Liver (tissue), 9 donors: ENCODE measurements around the gene CDK5RAP2. TPM values are rescaled to one million over a fixed set of nuclear protein-coding genes. Genes with fewer than 3 reads are reported as not detected.

Experiments used
- DNase-seq: peaks from one replicate; pipeline ENCODE4 v3.0.0-alpha.2; 2017; ENCODE audit warnings: low spot score
- H3K27ac ChIP-seq, 2 donors: one replicate each; pipeline ENCODE4 v1.7.0; 2013; ENCODE audit warnings: inconsistent platforms in 2 of 2, low read length in 2 of 2, control low read depth in 1 of 2, low read depth in 1 of 2, mild to moderate bottlenecking in 1 of 2
- H3K27me3 ChIP-seq, 4 donors: one replicate each; pipeline versions ENCODE4 v1.6.1 to v1.7.0; 2013; ENCODE audit warnings: low read length in 3 of 4, inconsistent platforms in 1 of 4, mild to moderate bottlenecking in 1 of 4, moderate library complexity in 1 of 4; ENCODE audit not compliant: control insufficient read depth in 4 of 4, insufficient read depth in 4 of 4
- H3K36me3 ChIP-seq, 4 donors: one replicate each; pipeline versions ENCODE4 v1.6.1 to v1.7.0; 2013; ENCODE audit warnings: low read length in 3 of 4, mild to moderate bottlenecking in 3 of 4, low read depth in 1 of 4, moderate library complexity in 1 of 4; ENCODE audit not compliant: control insufficient read depth in 4 of 4, insufficient read depth in 3 of 4
- H3K4me1 ChIP-seq, 4 donors: one replicate each; pipeline versions ENCODE4 v1.6.1 to v1.7.0; 2013; ENCODE audit warnings: low read length in 3 of 4, mild to moderate bottlenecking in 3 of 4, moderate library complexity in 1 of 4; ENCODE audit not compliant: control insufficient read depth in 4 of 4, insufficient read depth in 4 of 4
- H3K4me3 ChIP-seq, 3 donors: one replicate each; pipeline versions ENCODE4 v1.6.1 to v1.7.0; 2013; ENCODE audit warnings: low read length in 3 of 3, control low read depth in 1 of 3, low read depth in 1 of 3, mild to moderate bottlenecking in 1 of 3
- H3K9ac ChIP-seq, 2 donors: one replicate each; pipeline ENCODE4 v1.7.0; 2013; ENCODE audit warnings: low read length in 2 of 2, mild to moderate bottlenecking in 2 of 2, moderate library complexity in 2 of 2, control low read depth in 1 of 2, low read depth in 1 of 2
- H3K9me3 ChIP-seq, 4 donors: one replicate each; pipeline versions ENCODE4 v1.6.1 to v1.7.0; 2013; ENCODE audit warnings: low read length in 3 of 4; ENCODE audit not compliant: control insufficient read depth in 4 of 4
- ATF3 ChIP-seq: IDR thresholded peaks from 2 replicates; pipeline ENCODE4 v1.6.1; 2016; ENCODE audit warnings: antibody characterized with exemption
- CTCF ChIP-seq: fragments of 150-350 bp; IDR thresholded peaks from 2 replicates; pipeline ENCODE4 v1.5.1; 2017; ENCODE audit warnings: improper control_type of control experiment, low read depth, low read length; ENCODE audit not compliant: missing input control
- EGR1 ChIP-seq, 2 donors: IDR thresholded peaks; 2 replicates each; pipeline ENCODE4 v1.6.1; 2016 to 2018; ENCODE audit warnings: antibody characterized with exemption in 2 of 2, low read depth in 2 of 2
- FOXA1 ChIP-seq: IDR thresholded peaks from 2 replicates; pipeline ENCODE4 v1.6.1; 2016; ENCODE audit warnings: antibody characterized with exemption
- FOXA2 ChIP-seq: IDR thresholded peaks from 2 replicates; pipeline ENCODE4 v1.6.1; 2016; ENCODE audit warnings: antibody characterized with exemption
- GABPA ChIP-seq, 2 donors: IDR thresholded peaks in 1 of 2; conservative IDR thresholded peaks in 1 of 2; 2 replicates each; pipeline ENCODE4 v1.6.1; 2016; ENCODE audit warnings: antibody characterized with exemption in 2 of 2, mild to moderate bottlenecking in 1 of 2, moderate library complexity in 1 of 2
- HNF4A ChIP-seq, 2 donors: conservative IDR thresholded peaks; 2 replicates each; pipeline ENCODE4 v1.6.1; 2016; ENCODE audit warnings: antibody characterized with exemption in 2 of 2, mild to moderate bottlenecking in 2 of 2
- HNF4G ChIP-seq: IDR thresholded peaks from 2 replicates; pipeline ENCODE4 v1.6.1; 2016; ENCODE audit warnings: antibody characterized with exemption
- JUND ChIP-seq, 2 donors: IDR thresholded peaks; 2 replicates each; pipeline ENCODE4 v1.6.1; 2016; ENCODE audit warnings: antibody characterized with exemption in 2 of 2
- MAX ChIP-seq: IDR thresholded peaks from 2 replicates; pipeline ENCODE4 v1.6.1; 2016; ENCODE audit warnings: antibody characterized with exemption
- NR2F2 ChIP-seq: IDR thresholded peaks from 2 replicates; pipeline ENCODE4 v1.6.1; 2016; ENCODE audit warnings: antibody characterized with exemption
- RAD21 ChIP-seq, 2 donors: IDR thresholded peaks; 2 replicates each; pipeline ENCODE4 v1.6.1; 2016; ENCODE audit warnings: antibody characterized with exemption in 2 of 2, mild to moderate bottlenecking in 2 of 2
- REST ChIP-seq: IDR thresholded peaks from 2 replicates; pipeline ENCODE4 v1.6.1; 2016; ENCODE audit warnings: antibody characterized with exemption, mild to moderate bottlenecking
- RXRA ChIP-seq, 2 donors: IDR thresholded peaks; 2 replicates each; pipeline ENCODE4 v1.6.1; 2017 to 2018; ENCODE audit warnings: antibody characterized with exemption in 2 of 2, mild to moderate bottlenecking in 1 of 2
- SP1 ChIP-seq: IDR thresholded peaks from 2 replicates; pipeline ENCODE4 v1.6.1; 2018; ENCODE audit warnings: antibody characterized with exemption, mild to moderate bottlenecking
- TAF1 ChIP-seq: conservative IDR thresholded peaks from 2 replicates; pipeline ENCODE4 v1.6.1; 2016; ENCODE audit warnings: antibody characterized with exemption, mild to moderate bottlenecking
- YY1 ChIP-seq: IDR thresholded peaks from 2 replicates; pipeline ENCODE4 v1.6.1; 2016; ENCODE audit warnings: antibody characterized with exemption, mild to moderate bottlenecking
- WGBS: extraction: QIAGEN DNeasy Blood & Tissue Kit; methylation state at CpG from one replicate; pipeline ENCODE4 v1.1.7; 2013; 5-methylcytosine and 5-hydroxymethylcytosine counted together
- polyA plus RNA-seq, 2 donors: library from polyadenylated mRNA; stranded (reverse) in 1 of 2; unstranded in 1 of 2; fragments of 200-250 nt in 1 of 2; fragments of >200 nt in 1 of 2; fragmentation: Nextera tagmentation in 1 of 2; extraction: Ambion mirVana in 1 of 2; gene quantifications; one replicate each; pipeline versions ENCODE4 v1.2.1 to v1.2.3, GENCODE V29; 2013 to 2015
- total RNA-seq, 2 donors: library from RNA; depleted of rRNA; stranded (reverse); fragments of >200 nt; gene quantifications; one replicate each; pipeline ENCODE4 v1.2.3, GENCODE V29; 2014
- donor health status: healthy.
- donor health status: healthy.
- donor health status: healthy.
- donor health status: healthy.
- donor health status: healthy.

Gene CDK5RAP2
- total and polyA plus RNA-seq, 4 donors, result 11.7 to 38.9 (median 21.7) TPM

GRCh38 chr9:120421977-120422376 lies 158.0 kb downstream of the CDK5RAP2 start:
- H3K36me3 ChIP-seq, result peaks cover 0 to 20% (median 11%) of the 10 kb centered on the region in 4 donors
- TF ChIP-seq FOXA2 (no peak), JUND (IDR thresholded peaks at IDR 0.05) (no peak), TAF1 (no peak), RAD21 (IDR thresholded peaks at IDR 0.05) (no peak), HNF4A (conservative IDR thresholded peaks at IDR 0.05) (no peak), ATF3 (no peak), MAX (no peak), RXRA (IDR thresholded peaks at IDR 0.05) (no peak), HNF4G (no peak), REST (no peak), GABPA (IDR thresholded peaks at IDR 0.05 in 1 of 2, conservative IDR thresholded peaks at IDR 0.05 in 1 of 2) (no peak), FOXA1 (no peak), EGR1 (IDR thresholded peaks at IDR 0.05; ENCODE audit: low read depth in 2 of 2) (no peak), SP1 (no peak), CTCF (no peak), YY1 (no peak)
- no peaks in the 10 kb centered on the region for H3K27me3 ChIP-seq

GRCh38 chr9:120418315-120418714 lies 161.7 kb downstream of the CDK5RAP2 start:
- peaks cover 0 to 24% (median 11%) of the 10 kb centered on the region in 4 donors for H3K36me3 ChIP-seq
- 71% methylated on average over 4 of the region's 4 CpGs for WGBS
- no peaks in the 10 kb centered on the region for H3K9me3 ChIP-seq
- H3K27ac ChIP-seq, result no peak overlapping the region
- TF ChIP-seq SP1, result no peak
- no peak for TF ChIP-seq FOXA1
- no peak for TF ChIP-seq NR2F2
- TF ChIP-seq CTCF, result no peak
- TF ChIP-seq GABPA (IDR thresholded peaks at IDR 0.05 in 1 of 2, conservative IDR thresholded peaks at IDR 0.05 in 1 of 2), result no peak
- TF ChIP-seq TAF1, result no peak
- TF ChIP-seq JUND (IDR thresholded peaks at IDR 0.05), result no peak
- TF ChIP-seq YY1, result no peak
- no peak for TF ChIP-seq HNF4G
- no peak for DNase-seq
- H3K4me1 ChIP-seq, result no peaks in the 10 kb centered on the region
- no peak overlapping the region for H3K9ac ChIP-seq
- H3K4me3 ChIP-seq, result no peak overlapping the region
- no peaks in the 10 kb centered on the region for H3K27me3 ChIP-seq

More at GRCh38 chr9:120421977-120422376, 158.0 kb downstream of the CDK5RAP2 start:
- Histone ChIP-seq H3K9me3 (no peaks in the 10 kb centered on the region), H3K4me1 (no peaks in the 10 kb centered on the region), H3K4me3 (no peak overlapping the region), H3K27ac (no peak overlapping the region), H3K9ac (no peak overlapping the region)
- 97% methylated on average over 3 of the region's 3 CpGs for WGBS
- DNase-seq, result no peak
